Mucosa of descending colon (tissue), 3 donors: ENCODE data around the gene ADAM22. TPM values are rescaled to one million over a fixed set of nuclear protein-coding genes. Genes with fewer than 3 reads are reported as not detected.

ENCODE experiments used
- ATAC-seq: fragments of 200-7000 bp; cut with Tn5 transposase; one replicate; pipeline ENCODE4 v1.9.1; 2020; ENCODE audit warnings: mild to moderate bottlenecking, moderate library complexity
- DNase-seq, 3 donors: peaks; one replicate each; pipeline ENCODE4 v3.0.0-alpha.2; 2020
- H3K36me3 ChIP-seq: fragments of 200-600 bp; one replicate; pipeline ENCODE4 v1.8.0; 2021; ENCODE audit warnings: low read depth, mild to moderate bottlenecking
- H3K4me1 ChIP-seq: fragments of 200-600 bp; one replicate; pipeline ENCODE4 v1.8.0; 2021; ENCODE audit warnings: low read depth, mild to moderate bottlenecking
- H3K4me3 ChIP-seq: fragments of 200-600 bp; one replicate; pipeline ENCODE4 v1.8.0; 2021; ENCODE audit warnings: mild to moderate bottlenecking
- H3K9me3 ChIP-seq: fragments of 200-600 bp; one replicate; pipeline ENCODE4 v1.8.0; 2021; ENCODE audit warnings: mild to moderate bottlenecking
- intact Hi-C, 2 donors: fragments of 100-400 bp; cut with DNase I in 1 of 2; cut with micrococcal nuclease in 1 of 2; formaldehyde crosslinking; loops; one replicate each; pipeline versions ENCODE4 v1.11.0 to v1.11.1; 2022; cut with DNase I, micrococcal nuclease
- total RNA-seq, 3 donors: library from RNA; stranded (reverse); fragmentation: NEBNext Ultra II Directional in 2 of 3; extraction: Animal tissue kit (Norgen Biotek cat#: 25700) in 2 of 3; gene quantifications; one replicate each; pipeline versions ENCODE4 v1.2.1 to v1.2.4, GENCODE V29; 2021 to 2023
- TF ChIP-seq, protein P1 (sequence below): fragments of 200-600 bp; IDR thresholded peaks from one replicate; pipeline ENCODE4 v1.8.0; 2022; ENCODE audit warnings: antibody characterized with exemption, mild to moderate bottlenecking
- donor health status: DM: no; HTN: no; CAD: no; lungs with moderate emphysema.
- donor health status: DM: no; HTN: no; CAD: no.
- donor health status: DM: no; HTN: yes; CAD: no.

ADAM22 gene
- total RNA-seq, 3 donors from 2014 or later, result 1.8 to 4.6 (median 3.7) TPM

DNA sequence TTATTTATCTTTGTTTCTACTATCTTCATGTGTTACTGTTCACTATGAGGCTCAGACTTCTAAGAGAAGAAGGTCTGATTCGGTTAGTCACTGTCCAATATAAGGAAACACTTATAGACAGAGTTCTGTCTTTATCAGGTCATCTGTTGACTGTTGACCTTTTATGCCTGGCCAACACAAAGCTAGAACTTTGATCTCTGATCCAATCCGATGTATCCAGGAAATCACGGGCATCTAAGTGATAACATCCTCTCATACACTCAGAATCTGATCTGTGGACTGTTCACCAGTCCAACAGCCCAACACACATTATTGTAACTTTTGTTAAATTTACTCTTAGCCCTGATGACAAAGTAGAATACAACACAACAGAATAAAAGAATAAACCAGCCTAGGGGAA, 171.2 kb downstream of the ADAM22 start:
- peak; percentile 56 for ATAC-seq
- TF ChIP-seq, protein P1, sequence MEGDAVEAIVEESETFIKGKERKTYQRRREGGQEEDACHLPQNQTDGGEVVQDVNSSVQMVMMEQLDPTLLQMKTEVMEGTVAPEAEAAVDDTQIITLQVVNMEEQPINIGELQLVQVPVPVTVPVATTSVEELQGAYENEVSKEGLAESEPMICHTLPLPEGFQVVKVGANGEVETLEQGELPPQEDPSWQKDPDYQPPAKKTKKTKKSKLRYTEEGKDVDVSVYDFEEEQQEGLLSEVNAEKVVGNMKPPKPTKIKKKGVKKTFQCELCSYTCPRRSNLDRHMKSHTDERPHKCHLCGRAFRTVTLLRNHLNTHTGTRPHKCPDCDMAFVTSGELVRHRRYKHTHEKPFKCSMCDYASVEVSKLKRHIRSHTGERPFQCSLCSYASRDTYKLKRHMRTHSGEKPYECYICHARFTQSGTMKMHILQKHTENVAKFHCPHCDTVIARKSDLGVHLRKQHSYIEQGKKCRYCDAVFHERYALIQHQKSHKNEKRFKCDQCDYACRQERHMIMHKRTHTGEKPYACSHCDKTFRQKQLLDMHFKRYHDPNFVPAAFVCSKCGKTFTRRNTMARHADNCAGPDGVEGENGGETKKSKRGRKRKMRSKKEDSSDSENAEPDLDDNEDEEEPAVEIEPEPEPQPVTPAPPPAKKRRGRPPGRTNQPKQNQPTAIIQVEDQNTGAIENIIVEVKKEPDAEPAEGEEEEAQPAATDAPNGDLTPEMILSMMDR, result no peak
- Histone ChIP-seq H3K4me3 (no peak overlapping the region), H3K36me3 (no peaks in the 10 kb centered on the region), H3K4me1 (no peaks in the 10 kb centered on the region), H3K9me3 (no peaks in the 10 kb centered on the region)
- DNase-seq, result no peak
- intact Hi-C loops, result no loop called here

DNA sequence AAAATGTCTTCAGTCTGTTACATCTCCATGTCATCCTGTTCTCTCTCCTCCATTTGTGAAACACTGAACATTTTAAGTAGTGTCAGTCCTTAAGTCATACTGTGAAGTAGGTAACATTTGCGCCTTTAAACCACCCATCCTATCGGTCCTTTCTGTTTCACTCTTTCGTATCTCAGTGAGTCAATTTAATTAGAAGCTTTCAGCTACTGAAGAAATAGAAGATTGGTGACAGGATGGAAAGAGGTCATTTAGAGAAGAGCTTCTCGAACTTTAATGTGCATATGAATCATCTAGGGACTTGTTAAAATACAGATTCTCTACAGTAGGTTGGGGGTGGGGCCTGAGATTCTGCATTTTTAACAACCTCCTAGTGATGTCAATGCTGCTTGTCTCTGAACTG, 172.4 kb downstream of the ADAM22 start:
- no peak for DNase-seq
- H3K4me1 ChIP-seq, result no peaks in the 10 kb centered on the region
- no peak for ATAC-seq
- no peaks in the 10 kb centered on the region for H3K36me3 ChIP-seq
- H3K9me3 ChIP-seq, result no peaks in the 10 kb centered on the region
- TF ChIP-seq, protein P1, result no peak
- intact Hi-C loops, result no loop called here
- H3K4me3 ChIP-seq, result no peak overlapping the region

DNA sequence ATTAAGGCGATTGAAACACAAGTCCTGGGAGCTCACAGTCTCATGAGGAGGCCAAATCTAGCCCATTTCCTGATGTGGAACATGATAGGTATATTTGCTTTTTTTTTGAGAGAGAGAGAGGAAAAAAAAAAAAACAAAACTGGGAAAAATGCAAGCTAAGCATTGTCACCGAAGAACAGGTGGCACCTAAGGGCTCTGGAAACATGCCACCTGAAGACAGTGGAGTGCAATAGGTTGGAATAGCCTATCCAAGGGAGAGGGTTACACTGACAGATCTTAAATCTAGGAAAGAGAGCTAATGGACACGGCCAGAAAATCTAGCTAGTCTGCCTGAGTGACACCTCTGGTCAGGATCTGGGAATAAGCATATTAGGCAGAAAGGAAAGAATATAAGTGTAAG, 175.6 kb downstream of the ADAM22 start:
- ATAC-seq, result peak; percentile 39
- H3K4me3 ChIP-seq, result no peak overlapping the region
- no peaks in the 10 kb centered on the region for H3K4me1 ChIP-seq
- TF ChIP-seq, protein P1, result no peak
- H3K9me3 ChIP-seq, result no peaks in the 10 kb centered on the region
- peak in 1 of 3 donors; percentile 7 for DNase-seq
- intact Hi-C loops, result no loop called here
- no peaks in the 10 kb centered on the region for H3K36me3 ChIP-seq

DNA sequence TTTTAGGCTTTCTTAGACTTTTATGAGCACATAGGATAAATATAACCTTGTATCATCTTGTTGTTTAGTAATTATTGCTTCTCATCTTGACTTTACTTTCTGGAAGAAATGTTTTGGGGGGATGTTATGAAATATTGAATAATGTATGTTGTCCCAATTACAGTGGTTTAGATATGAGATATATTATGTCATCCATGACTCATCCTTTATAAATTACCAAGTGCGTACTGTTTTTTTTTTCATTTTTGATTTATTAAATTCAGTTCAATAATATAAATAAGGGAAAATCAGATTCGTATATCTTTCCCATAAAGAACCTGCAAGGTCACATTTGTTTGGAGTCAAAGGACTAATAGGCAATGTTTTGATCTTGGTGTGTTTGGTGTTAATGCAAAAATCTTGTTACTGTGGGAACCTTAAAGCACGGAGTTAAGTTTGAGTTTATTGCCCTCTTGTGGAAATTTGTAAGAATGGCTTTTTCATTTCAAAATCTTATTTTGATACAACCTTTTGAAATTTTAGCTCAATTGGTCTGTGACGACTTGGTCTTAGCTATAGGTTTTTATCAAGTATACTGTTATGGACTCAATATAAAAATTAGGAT, 177.2 kb downstream of the ADAM22 start:
- Histone ChIP-seq H3K4me3 (no peak overlapping the region), H3K9me3 (no peaks in the 10 kb centered on the region), H3K4me1 (no peaks in the 10 kb centered on the region), H3K36me3 (no peaks in the 10 kb centered on the region)
- intact Hi-C loops, result no loop called here
- no peak for DNase-seq
- TF ChIP-seq, protein P1, result no peak
- no peak for ATAC-seq

DNA sequence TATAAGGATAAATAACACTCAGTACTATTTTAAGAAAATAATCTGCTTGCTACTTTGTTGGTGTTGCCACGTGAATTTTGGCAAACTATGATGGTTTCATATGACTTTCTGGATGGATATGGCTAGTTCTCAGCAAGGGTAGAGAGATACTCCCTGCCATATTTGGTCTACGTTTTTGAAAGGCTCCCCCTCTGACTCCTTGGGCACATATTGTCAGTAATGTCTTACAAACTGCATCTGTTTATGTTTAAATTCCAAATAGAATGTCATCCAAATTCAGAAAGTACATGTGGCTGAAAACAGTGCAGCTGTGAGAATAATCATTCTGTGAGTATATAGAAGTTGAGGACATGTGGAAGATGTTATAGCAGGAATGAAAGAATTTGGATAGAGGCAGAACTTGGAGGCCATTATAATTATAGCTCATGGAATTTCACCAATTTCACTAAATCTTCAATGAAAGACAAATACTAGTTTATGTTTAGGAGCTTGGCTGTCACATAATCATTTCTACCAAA, 178.0 kb downstream of the ADAM22 start:
- no peaks in the 10 kb centered on the region for H3K36me3 ChIP-seq
- no peak overlapping the region for H3K4me3 ChIP-seq
- ATAC-seq, result no peak
- H3K9me3 ChIP-seq, result no peaks in the 10 kb centered on the region
- intact Hi-C loops, result no loop called here
- H3K4me1 ChIP-seq, result no peaks in the 10 kb centered on the region
- TF ChIP-seq, protein P1, result no peak
- DNase-seq, result no peak
